GM23248 (cell line): ENCODE data around the gene TOMM40L.
"Not testable (repeated sequence)": the region's sequence is repeated elsewhere in the genome, so short reads cannot be mapped to it uniquely, and the experiment has no call there.

Experiments used
- EZH2 ChIP-seq: fragments of 200-600 bp; sonication (generic); IDR thresholded peaks from 2 replicates; pipeline ENCODE4 v1.6.1; 2018; ENCODE audit warnings: antibody characterized with exemption, mild to moderate bottlenecking; ENCODE audit not compliant: insufficient read depth, poor library complexity, severe bottlenecking
- EZH2phosphoT487 ChIP-seq: fragments of 200-600 bp; sonication (generic); IDR thresholded peaks from 2 replicates; pipeline ENCODE4 v1.6.1; 2018; ENCODE audit warnings: antibody characterized with exemption, moderate library complexity, mild to moderate bottlenecking, low read depth; ENCODE audit not compliant: insufficient read depth

- TF ChIP-seq EZH2, EZH2phosphoT487: not testable (repeated sequence)
These were observed 29.4 kb downstream of the TOMM40L start for GRCh38 chr1:161255302-161255701.
